Measurements from ENCODE around the gene ACTRT2.

ACTRT2 gene

GRCh38 chr1:3071565-3072390, 50.5 kb downstream of the ACTRT2 start:
- in situ Hi-C loops (cut with MboI; ENCODE audit: low pct_unique_long_range_greater_than_20kb, low sequenced_read_pairs) = no loop called here
- no peak for DNase-seq
